Activated naive CD4-positive, alpha-beta T cell (primary cell): ENCODE measurements around the gene SYCP3.

Source experiments
- DNase-seq, 4 experiments: peaks; one replicate each; lab custom pipeline; 2025; lab: John Stamatoyannopoulos, UW

SYCP3 gene

GRCh38 chr12:101738920-101739665, at the start of gene SYCP3:
SYCP3 (minus strand) TSS chr12:101739462; CDS start chr12:101737935, 1,527 bp downstream.
- DNase-seq: no peak

GRCh38 chr12:101785671-101786070, 46.4 kb upstream of the SYCP3 start:
- DNase-seq: no peak

GRCh38 chr12:101784376-101784775, 45.1 kb upstream of the SYCP3 start:
- DNase-seq: no peak

- no peak for DNase-seq
Observed at GRCh38 chr12:101783838-101784237, 44.6 kb upstream of the SYCP3 start.

- no peak for DNase-seq
Observed at GRCh38 chr12:101783150-101783549, 43.9 kb upstream of the SYCP3 start.

GRCh38 chr12:101782273-101782731, 43.0 kb upstream of the SYCP3 start:
- DNase-seq: no peak

GRCh38 chr12:101781834-101782233, 42.6 kb upstream of the SYCP3 start:
- DNase-seq: no peak

GRCh38 chr12:101780599-101780998, 41.3 kb upstream of the SYCP3 start:
- DNase-seq: no peak

GRCh38 chr12:101779626-101780025, 40.4 kb upstream of the SYCP3 start:
- no peak for DNase-seq

- DNase-seq: no peak
Observed at GRCh38 chr12:101779200-101779599, 39.9 kb upstream of the SYCP3 start.

- no peak for DNase-seq
Observed at GRCh38 chr12:101777978-101778377, 38.7 kb upstream of the SYCP3 start.

GRCh38 chr12:101777485-101777884, 38.2 kb upstream of the SYCP3 start:
- no peak for DNase-seq

GRCh38 chr12:101775816-101776215, 36.6 kb upstream of the SYCP3 start:
- no peak for DNase-seq

- DNase-seq: peak in 3 of 4 experiments; percentile 3 to 48 (median 21)
Observed at GRCh38 chr12:101773650-101774162, 34.4 kb upstream of the SYCP3 start.

- no peak for DNase-seq
Observed at GRCh38 chr12:101772012-101772775, 32.9 kb upstream of the SYCP3 start.

- no peak for DNase-seq
Observed at GRCh38 chr12:101769865-101770264, 30.6 kb upstream of the SYCP3 start.

- DNase-seq: no peak
Observed at GRCh38 chr12:101768781-101769180, 29.5 kb upstream of the SYCP3 start.

GRCh38 chr12:101767537-101767936, 28.3 kb upstream of the SYCP3 start:
- DNase-seq: no peak

- DNase-seq: no peak
Observed at GRCh38 chr12:101764051-101764792, 25.0 kb upstream of the SYCP3 start.

GRCh38 chr12:101763246-101763931, 24.1 kb upstream of the SYCP3 start:
- DNase-seq: no peak

- DNase-seq: no peak
Observed at GRCh38 chr12:101761781-101762180, 22.5 kb upstream of the SYCP3 start.

- DNase-seq: no peak
Observed at GRCh38 chr12:101761350-101761749, 22.1 kb upstream of the SYCP3 start.
